Measurements from ENCODE around the gene NFATC2. TPM values are rescaled to one million over a fixed set of nuclear protein-coding genes. Genes with fewer than 3 reads are reported as not detected.

NFATC2 gene
- total RNA-seq, 1 donor from 2014 or later, result 4.8 TPM

- no peak for DNase-seq
Observed at GRCh38 chr20:51410586-51411325, 131.8 kb downstream of the NFATC2 start.

- no peak for DNase-seq
Observed at GRCh38 chr20:51409192-51409880, 133.2 kb downstream of the NFATC2 start.

- DNase-seq, result peak; percentile 52
Observed at GRCh38 chr20:51404297-51405060, 138.0 kb downstream of the NFATC2 start.

GRCh38 chr20:51403466-51404220 is 138.9 kb downstream of the NFATC2 start:
- no peak for DNase-seq

GRCh38 chr20:51402201-51402600 is 140.3 kb downstream of the NFATC2 start:
- no peak for DNase-seq

GRCh38 chr20:51401496-51401895 is 141.0 kb downstream of the NFATC2 start:
- no peak for DNase-seq

- peak; percentile 59 for DNase-seq
Observed at GRCh38 chr20:51400051-51400926, 142.2 kb downstream of the NFATC2 start.

GRCh38 chr20:51399006-51399890 is 143.3 kb downstream of the NFATC2 start:
- DNase-seq, result no peak

GRCh38 chr20:51398552-51398951 is 144.0 kb downstream of the NFATC2 start:
- no peak for DNase-seq

GRCh38 chr20:51398083-51398482 is 144.4 kb downstream of the NFATC2 start:
- no peak for DNase-seq

GRCh38 chr20:51397137-51397536 is 145.4 kb downstream of the NFATC2 start:
- DNase-seq, result no peak

GRCh38 chr20:51396365-51396909 is 146.1 kb downstream of the NFATC2 start:
- no peak for DNase-seq

- DNase-seq, result no peak
Observed at GRCh38 chr20:51394706-51395105, 147.8 kb downstream of the NFATC2 start.

GRCh38 chr20:51393571-51393970 is 148.9 kb downstream of the NFATC2 start:
- DNase-seq, result peak; percentile 89

- DNase-seq, result no peak
Observed at GRCh38 chr20:51392614-51393186, 149.8 kb downstream of the NFATC2 start.

GRCh38 chr20:51391926-51392325 is 150.6 kb downstream of the NFATC2 start:
- no peak for DNase-seq

GRCh38 chr20:51389543-51390264 is 152.8 kb downstream of the NFATC2 start:
- DNase-seq, result no peak

- peak; percentile 80 for DNase-seq
Observed at GRCh38 chr20:51388756-51389542, 153.6 kb downstream of the NFATC2 start.

Measured in dermis blood vessel endothelial cell (primary cell).